K562 (cell line): Measurements from ENCODE around the gene PTTG1IP. TPM values are rescaled to one million over a fixed set of nuclear protein-coding genes. Genes with fewer than 3 reads are reported as not detected.

Experiments
- ATAC-seq: fragments of 200-7000 bp; cut with Tn5 transposase; 3 replicates; pipeline ENCODE4 v1.9.1; 2020; ENCODE audit warnings: moderate library complexity
- BruUV-seq: library from RNA; stranded (reverse); fragments of 400-500 nt; replicated peaks from 2 replicates; lab custom pipeline; 2021; lab: Mats Ljungman, UMichigan
- CTCF ChIA-PET: fragments of 300-600 bp; formaldehyde crosslinking; extraction: SDS; loops from one replicate; lab custom pipeline; 2021; ENCODE audit warnings: low intra/inter-chr PET ratio; lab: Yijun Ruan, JAX
- POLR2A ChIA-PET: fragments of 300-600, 350-650 bp; sonication (Branson Sonifier 250); formaldehyde crosslinking; extraction: SDS; loops from one replicate; lab custom pipeline; 2021; ENCODE audit warnings: antibody characterized with exemption, inconsistent platforms; lab: Yijun Ruan, JAX
- DNase-seq, 4 experiments: peaks; one replicate each; pipeline versions ENCODE4 v3.0.0 to v3.0.0-alpha.2; 2011 to 2018; ENCODE audit warnings: low spot score in 3 of 4, mixed read lengths in 3 of 4; ENCODE audit errors: extremely low read depth in 1 of 4
- FAIRE-seq: peaks from 2 replicates; lab custom pipeline; 2011; peaks lifted over from hg19 to GRCh38; lab: Jason Lieb, UNC
- H2AFZ ChIP-seq: 2 replicates; pipeline ENCODE4 v1.6.0; 2011; ENCODE audit warnings: low read depth, low read length, control low read depth, inconsistent platforms
- H3K27ac ChIP-seq: fragments of 200-600 bp; 3 replicates; pipeline ENCODE4 v1.8.0; 2011; ENCODE audit warnings: low read depth, mild to moderate bottlenecking, control low read depth, inconsistent platforms, low read length, moderate library complexity, mixed read lengths; ENCODE audit errors: extremely low read depth
- H3K27me3 ChIP-seq, 2 experiments: fragments of 300-600 bp in 1 of 2; 2 replicates in 1 of 2; 3 replicates in 1 of 2; pipeline versions ENCODE4 v1.6.0 to v1.8.0; 2011; ENCODE audit warnings: inconsistent platforms in 2 of 2, low read length in 2 of 2, mild to moderate bottlenecking in 1 of 2, mixed read lengths in 1 of 2, moderate library complexity in 1 of 2; ENCODE audit not compliant: control insufficient read depth in 2 of 2, insufficient read depth in 2 of 2
- H3K36me3 ChIP-seq: fragments of 300-600 bp; 3 replicates; pipeline ENCODE4 v1.8.0; 2011; ENCODE audit warnings: mild to moderate bottlenecking, low read length, inconsistent platforms; ENCODE audit not compliant: control insufficient read depth, insufficient read depth
- H3K4me1 ChIP-seq, 2 experiments: fragments of 200-600 bp in 1 of 2; replicated peaks in 1 of 2; 2 replicates in 1 of 2; 3 replicates in 1 of 2; pipeline versions ENCODE4 v1.5.1 to v1.8.0; 2011; ENCODE audit warnings: inconsistent platforms in 2 of 2, low read length in 2 of 2, mild to moderate bottlenecking in 1 of 2, mixed read lengths in 1 of 2, moderate library complexity in 1 of 2; ENCODE audit not compliant: control insufficient read depth in 2 of 2, insufficient read depth in 2 of 2
- H3K4me2 ChIP-seq: 2 replicates; pipeline ENCODE4 v1.6.1; 2011; ENCODE audit warnings: low read length, control low read depth, inconsistent platforms, mixed read lengths; ENCODE audit not compliant: insufficient read depth
- H3K4me3 ChIP-seq: fragments of 200-600 bp; sonication (generic), shearing (Covaris generic); 2 replicates; pipeline ENCODE4 v1.5.1; 2016; ENCODE audit warnings: control low read depth, inconsistent platforms
- H3K79me2 ChIP-seq: fragments of 200-600 bp; 3 replicates; pipeline ENCODE4 v1.8.0; 2011; ENCODE audit warnings: low read length, inconsistent platforms; ENCODE audit not compliant: control insufficient read depth, insufficient read depth
- H3K9ac ChIP-seq, 2 experiments: 2 replicates each; pipeline versions ENCODE4 v1.6.0 to v1.6.1; 2011; ENCODE audit warnings: low read depth in 2 of 2, low read length in 2 of 2, control low read depth in 1 of 2, inconsistent platforms in 1 of 2, mild to moderate bottlenecking in 1 of 2, mixed read lengths in 1 of 2; ENCODE audit not compliant: insufficient read depth in 1 of 2
- H3K9me1 ChIP-seq: one replicate; pipeline ENCODE4 v1.6.0; 2011; ENCODE audit warnings: inconsistent platforms, mild to moderate bottlenecking, low read length, moderate library complexity; ENCODE audit not compliant: control insufficient read depth, insufficient read depth
- H3K9me3 ChIP-seq: replicated peaks from 2 replicates; pipeline ENCODE4 v1.5.1; 2011; ENCODE audit warnings: low read depth, low read length, inconsistent platforms; ENCODE audit not compliant: control insufficient read depth, insufficient read depth
- H4K20me1 ChIP-seq: replicated peaks from 2 replicates; pipeline ENCODE4 v1.6.1; 2011; ENCODE audit warnings: low read length, inconsistent platforms, mixed read lengths; ENCODE audit not compliant: control insufficient read depth, insufficient read depth
- ARID2 ChIP-seq: fragments of 450-650 bp; IDR thresholded peaks from 2 replicates; pipeline ENCODE4 v1.6.1; 2017; ENCODE audit warnings: antibody characterized with exemption, mild to moderate bottlenecking
- EGR1 ChIP-seq: fragments of 450-650 bp; conservative IDR thresholded peaks from 2 replicates; pipeline ENCODE4 v1.6.1; 2017; ENCODE audit warnings: mild to moderate bottlenecking
- HDAC1 ChIP-seq, 2 experiments: fragments of 450-650 bp; IDR thresholded peaks; 2 replicates each; pipeline ENCODE4 v1.6.1; 2016 to 2017; ENCODE audit warnings: inconsistent platforms in 1 of 2, mild to moderate bottlenecking in 1 of 2, moderate library complexity in 1 of 2
- IRF2 ChIP-seq: sonication (generic); formaldehyde crosslinking; IDR thresholded peaks from 2 replicates; pipeline ENCODE4 v1.8.1; 2022; ENCODE audit warnings: mild to moderate bottlenecking, missing genetic modification reagents
- NFE2L1 ChIP-seq: fragments of 450-650 bp; IDR thresholded peaks from 2 replicates; pipeline ENCODE4 v1.6.1; 2016; ENCODE audit warnings: missing genetic modification characterization, low read depth, mild to moderate bottlenecking, missing compliant biosample characterization, moderate library complexity, borderline replicate concordance
- NR2C2 ChIP-seq, 2 experiments: fragments of 200-800 bp in 1 of 2; sonication (Bioruptor generic) in 1 of 2; sonication (generic) in 1 of 2; formaldehyde crosslinking in 1 of 2; IDR thresholded peaks; 2 replicates each; pipeline versions ENCODE4 v1.6.1 to v1.8.0; 2016 to 2022; ENCODE audit warnings: mild to moderate bottlenecking in 1 of 2, missing compliant biosample characterization in 1 of 2, missing genetic modification characterization in 1 of 2, missing genetic modification reagents in 1 of 2
- OTX1 ChIP-seq: fragments of 450-650 bp; formaldehyde crosslinking; IDR thresholded peaks from 2 replicates; pipeline ENCODE4 v1.4.0; 2022; ENCODE audit warnings: mild to moderate bottlenecking
- RBFOX2 ChIP-seq: fragments of 200-400 bp; formaldehyde crosslinking; IDR thresholded peaks from 2 replicates; pipeline ENCODE4 v1.6.1; 2017; ENCODE audit warnings: low read depth, mild to moderate bottlenecking, low read length, moderate library complexity
- STAT5A ChIP-seq: IDR thresholded peaks from 2 replicates; pipeline ENCODE4 v1.6.1; 2012; ENCODE audit warnings: low read length, inconsistent platforms, borderline replicate concordance
- STAT5B ChIP-seq: fragments of 250-450 bp; sonication (Bioruptor Pico); IDR thresholded peaks from 2 replicates; pipeline ENCODE4 v1.8.0; 2021; ENCODE audit warnings: mild to moderate bottlenecking, inconsistent platforms
- TCFL5 ChIP-seq: fragments of 250-450 bp; sonication (Bioruptor Pico); conservative IDR thresholded peaks from 2 replicates; pipeline ENCODE4 v1.6.1; 2021; ENCODE audit warnings: mild to moderate bottlenecking, moderate library complexity, matching md5 sums
- ZNF586 ChIP-seq: fragments of 450-650 bp; formaldehyde crosslinking; conservative IDR thresholded peaks from 2 replicates; pipeline ENCODE4 v1.4.0; 2020; ENCODE audit warnings: mild to moderate bottlenecking, moderate library complexity
- WGBS: fragments of 100-300 bp; shearing (Covaris generic); methylation state at CpG from one replicate; pipeline ENCODE4 v1.1.6; 2016; ENCODE audit warnings: low coverage, mixed read lengths; ENCODE audit not compliant: insufficient coverage; ENCODE audit errors: missing lambda C conversion rate; 5-methylcytosine and 5-hydroxymethylcytosine counted together
- in situ Hi-C: fragments of 300-500 bp; cut with MboI; formaldehyde crosslinking; loops from 4 replicates; pipeline ENCODE4 v1.15.0; 2018; ENCODE audit warnings: inconsistent platforms, mixed read lengths
- intact Hi-C: fragments of 100-400 bp; cut with micrococcal nuclease; formaldehyde crosslinking; loops from 2 replicates; pipeline ENCODE4 v1.14.2; 2022
- polyA plus RNA-seq, 8 experiments: library from polyadenylated mRNA; depleted of rRNA in 4 of 8; stranded (reverse) in 5 of 8; unstranded in 3 of 8; fragments of >200 nt; fragmentation: Nextera tagmentation in 2 of 8; fragmentation: Illumina TruSeq in 1 of 8; extraction: Ambion mirVana in 2 of 8; extraction: Trizol in 1 of 8; gene quantifications; 2 replicates each; pipeline versions ENCODE4 v1.2.1 to v1.2.3, GENCODE V29; 2011 to 2014; ENCODE audit warnings: inconsistent platforms in 1 of 8, missing spikeins in 1 of 8
- total RNA-seq, 7 experiments: library from RNA; depleted of rRNA in 6 of 7; stranded (reverse); fragments of >200 nt in 6 of 7; fragmentation: Illumina TruSeq in 2 of 7; extraction: Trizol in 2 of 7; gene quantifications; 2 replicates each; pipeline versions ENCODE4 v1.2.1 to v1.2.3, GENCODE V29; 2011 to 2021; ENCODE audit warnings: low replicate concordance in 1 of 7
- TF ChIP-seq, protein P1 (sequence below): fragments of 250-450 bp; sonication (Bioruptor Pico); IDR thresholded peaks from 2 replicates; pipeline ENCODE4 v1.8.0; 2021; ENCODE audit warnings: borderline replicate concordance, mild to moderate bottlenecking, moderate library complexity; ENCODE audit not compliant: poor library complexity, severe bottlenecking
- TF ChIP-seq, protein P2 (sequence below): fragments of 450-650 bp; IDR thresholded peaks from 2 replicates; pipeline ENCODE4 v1.6.1; 2016; ENCODE audit warnings: missing biosample characterization, missing genetic modification characterization
- TF ChIP-seq, protein P3 (sequence below), 2 experiments: fragments of 450-650 bp in 1 of 2; IDR thresholded peaks; 2 replicates each; pipeline ENCODE4 v1.6.1; 2011 to 2017; ENCODE audit warnings: low read depth in 2 of 2, antibody characterized with exemption in 1 of 2, borderline replicate concordance in 1 of 2, low read length in 1 of 2, mild to moderate bottlenecking in 1 of 2, mixed read lengths in 1 of 2; ENCODE audit not compliant: control insufficient read depth in 1 of 2
- TF ChIP-seq, protein P4 (sequence below): fragments of 450-650 bp; formaldehyde crosslinking; IDR thresholded peaks from 2 replicates; pipeline ENCODE4 v1.4.0; 2022; ENCODE audit warnings: missing genetic modification characterization

The PTTG1IP gene
- total and polyA plus RNA-seq, 9 of the 15 experiments (the other 6 are each of a cell fraction or from before 2014, with no cell fraction given) = 5.0 to 99.3 (median 82.4) TPM

DNA sequence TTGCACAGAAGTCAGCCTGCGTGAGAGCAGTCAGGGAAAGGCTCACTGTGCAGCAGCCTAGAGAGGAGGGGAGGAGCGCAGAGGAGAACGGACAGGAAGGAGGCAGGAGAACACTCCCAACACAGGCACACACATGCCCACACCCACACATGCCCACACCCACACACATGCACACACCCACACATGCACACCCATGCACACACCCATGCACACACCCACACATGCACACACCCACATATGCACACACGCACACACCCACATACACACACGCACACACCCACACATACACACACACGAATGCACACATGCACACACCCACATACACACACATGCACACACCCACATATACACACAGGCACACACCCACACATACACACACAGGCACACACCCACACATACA lies 62.7 kb downstream of the PTTG1IP start:
- BruUV-seq = no TSS peak
- no peaks in the 10 kb centered on the region for H3K27me3 ChIP-seq
- H3K9me3 ChIP-seq = no peaks in the 10 kb centered on the region
- no peak overlapping the region; a peak in 1 of 4 replicates for H3K9ac ChIP-seq
- WGBS = 90% methylated on average over 6 of the region's 6 CpGs
- intact Hi-C loops = no loop called here
- ChIA-PET CTCF (no interaction called here), POLR2A (interaction anchor here (1.1 to 2.3 kb wide), 2 partner anchors 10 to 137 kb away, joined by 3 to 10 read pairs; partner anchors contain the start of gene UBE2G2)
- ATAC-seq (no peak), DNase-seq (no peak), FAIRE-seq (no peak)
- H3K4me3 ChIP-seq = no peak overlapping the region
- no peak overlapping the region for H2AFZ ChIP-seq
- peaks cover 0 to 33% of the 10 kb centered on the region in 2 experiments; a peak in 1 of 5 replicates for H3K4me1 ChIP-seq
- peaks cover 54% of the 10 kb centered on the region for H3K79me2 ChIP-seq
- H4K20me1 ChIP-seq = peaks cover 12% of the 10 kb centered on the region; the same call in 1 of the 2 replicates
- H3K4me2 ChIP-seq = no peak overlapping the region
- H3K27ac ChIP-seq = no peak overlapping the region
- peaks cover 82% of the 10 kb centered on the region for H3K36me3 ChIP-seq
- in situ Hi-C loops = no loop called here
- peaks cover 6% of the 10 kb centered on the region for H3K9me1 ChIP-seq
- TF ChIP-seq NR2C2 (CRISPR knock-in tag; IDR thresholded peaks at IDR 0.05) = no peak
- TF ChIP-seq NR2C2 (tag; IDR thresholded peaks at IDR 0.05) = no peak
- TF ChIP-seq HDAC1 (IDR thresholded peaks at IDR 0.05) = 0 out of 4 replicates have a peak, but pooled peaks of 1 of the 2 experiments have one; percentile 19
- TF ChIP-seq, protein P1, sequence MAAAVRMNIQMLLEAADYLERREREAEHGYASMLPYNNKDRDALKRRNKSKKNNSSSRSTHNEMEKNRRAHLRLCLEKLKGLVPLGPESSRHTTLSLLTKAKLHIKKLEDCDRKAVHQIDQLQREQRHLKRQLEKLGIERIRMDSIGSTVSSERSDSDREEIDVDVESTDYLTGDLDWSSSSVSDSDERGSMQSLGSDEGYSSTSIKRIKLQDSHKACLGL (CRISPR knock-in tag) = no peak
- TF ChIP-seq EGR1 = peak; percentile 99
- TF ChIP-seq STAT5A = peak; percentile 39; the same call in 1 of the 2 replicates
- peak; percentile 73; the same call in 1 of the 2 replicates for TF ChIP-seq OTX1 (CRISPR knock-in tag)
- TF ChIP-seq TCFL5 (CRISPR knock-in tag) = no peak
- TF ChIP-seq STAT5B (CRISPR knock-in tag) = no peak
- peak; percentile 72; the same call in 1 of the 2 replicates for TF ChIP-seq ARID2
- TF ChIP-seq, protein P2, sequence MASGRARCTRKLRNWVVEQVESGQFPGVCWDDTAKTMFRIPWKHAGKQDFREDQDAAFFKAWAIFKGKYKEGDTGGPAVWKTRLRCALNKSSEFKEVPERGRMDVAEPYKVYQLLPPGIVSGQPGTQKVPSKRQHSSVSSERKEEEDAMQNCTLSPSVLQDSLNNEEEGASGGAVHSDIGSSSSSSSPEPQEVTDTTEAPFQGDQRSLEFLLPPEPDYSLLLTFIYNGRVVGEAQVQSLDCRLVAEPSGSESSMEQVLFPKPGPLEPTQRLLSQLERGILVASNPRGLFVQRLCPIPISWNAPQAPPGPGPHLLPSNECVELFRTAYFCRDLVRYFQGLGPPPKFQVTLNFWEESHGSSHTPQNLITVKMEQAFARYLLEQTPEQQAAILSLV (tag) = no peak
- TF ChIP-seq, protein P3, sequence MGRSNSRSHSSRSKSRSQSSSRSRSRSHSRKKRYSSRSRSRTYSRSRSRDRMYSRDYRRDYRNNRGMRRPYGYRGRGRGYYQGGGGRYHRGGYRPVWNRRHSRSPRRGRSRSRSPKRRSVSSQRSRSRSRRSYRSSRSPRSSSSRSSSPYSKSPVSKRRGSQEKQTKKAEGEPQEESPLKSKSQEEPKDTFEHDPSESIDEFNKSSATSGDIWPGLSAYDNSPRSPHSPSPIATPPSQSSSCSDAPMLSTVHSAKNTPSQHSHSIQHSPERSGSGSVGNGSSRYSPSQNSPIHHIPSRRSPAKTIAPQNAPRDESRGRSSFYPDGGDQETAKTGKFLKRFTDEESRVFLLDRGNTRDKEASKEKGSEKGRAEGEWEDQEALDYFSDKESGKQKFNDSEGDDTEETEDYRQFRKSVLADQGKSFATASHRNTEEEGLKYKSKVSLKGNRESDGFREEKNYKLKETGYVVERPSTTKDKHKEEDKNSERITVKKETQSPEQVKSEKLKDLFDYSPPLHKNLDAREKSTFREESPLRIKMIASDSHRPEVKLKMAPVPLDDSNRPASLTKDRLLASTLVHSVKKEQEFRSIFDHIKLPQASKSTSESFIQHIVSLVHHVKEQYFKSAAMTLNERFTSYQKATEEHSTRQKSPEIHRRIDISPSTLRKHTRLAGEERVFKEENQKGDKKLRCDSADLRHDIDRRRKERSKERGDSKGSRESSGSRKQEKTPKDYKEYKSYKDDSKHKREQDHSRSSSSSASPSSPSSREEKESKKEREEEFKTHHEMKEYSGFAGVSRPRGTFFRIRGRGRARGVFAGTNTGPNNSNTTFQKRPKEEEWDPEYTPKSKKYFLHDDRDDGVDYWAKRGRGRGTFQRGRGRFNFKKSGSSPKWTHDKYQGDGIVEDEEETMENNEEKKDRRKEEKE (IDR thresholded peaks at IDR 0.05; ENCODE audit: borderline replicate concordance in 1 of 2, control insufficient read depth in 1 of 2, low read depth in 2 of 2, low read length in 1 of 2) = no peak
- peak; percentile 56; the same call in 1 of the 2 replicates for TF ChIP-seq RBFOX2
- TF ChIP-seq IRF2 (CRISPR knock-in tag) = peak; percentile 47; the same call in 1 of the 2 replicates
- TF ChIP-seq, protein P4, sequence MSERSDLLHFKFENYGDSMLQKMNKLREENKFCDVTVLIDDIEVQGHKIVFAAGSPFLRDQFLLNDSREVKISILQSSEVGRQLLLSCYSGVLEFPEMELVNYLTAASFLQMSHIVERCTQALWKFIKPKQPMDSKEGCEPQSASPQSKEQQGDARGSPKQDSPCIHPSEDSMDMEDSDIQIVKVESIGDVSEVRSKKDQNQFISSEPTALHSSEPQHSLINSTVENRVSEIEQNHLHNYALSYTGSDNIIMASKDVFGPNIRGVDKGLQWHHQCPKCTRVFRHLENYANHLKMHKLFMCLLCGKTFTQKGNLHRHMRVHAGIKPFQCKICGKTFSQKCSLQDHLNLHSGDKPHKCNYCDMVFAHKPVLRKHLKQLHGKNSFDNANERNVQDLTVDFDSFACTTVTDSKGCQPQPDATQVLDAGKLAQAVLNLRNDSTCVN (CRISPR knock-in tag) = 0 out of 2 replicates have a peak, but pooled peaks have one; percentile 47
- TF ChIP-seq ZNF586 (CRISPR knock-in tag) = no peak
- TF ChIP-seq NFE2L1 (tag) = no peak
